ENCODE data around the gene DOCK3.

- TF ChIP-seq CREB5 (CRISPR knock-in tag; IDR thresholded peaks at IDR 0.05; ENCODE audit: low read depth) (no peak), ZC3H10 (CRISPR knock-in tag; IDR thresholded peaks at IDR 0.05) (no peak), ARNTL (CRISPR knock-in tag; IDR thresholded peaks at IDR 0.05; ENCODE audit: borderline replicate concordance, low read depth) (no peak), ZFP30 (CRISPR knock-in tag; IDR thresholded peaks at IDR 0.05) (no peak)
Measured at GRCh38 chr3:50890688-50891344, 216.1 kb downstream of the DOCK3 start.
